Measurements from ENCODE around the gene COL9A1. TPM values are rescaled to one million over a fixed set of nuclear protein-coding genes. Genes with fewer than 3 reads are reported as not detected.

COL9A1 gene
- total and polyA plus RNA-seq, 2 of the 8 experiments (the other 6 are each of a cell fraction or from before 2014, with no cell fraction given): 7.9 to 18.1 TPM

DNA sequence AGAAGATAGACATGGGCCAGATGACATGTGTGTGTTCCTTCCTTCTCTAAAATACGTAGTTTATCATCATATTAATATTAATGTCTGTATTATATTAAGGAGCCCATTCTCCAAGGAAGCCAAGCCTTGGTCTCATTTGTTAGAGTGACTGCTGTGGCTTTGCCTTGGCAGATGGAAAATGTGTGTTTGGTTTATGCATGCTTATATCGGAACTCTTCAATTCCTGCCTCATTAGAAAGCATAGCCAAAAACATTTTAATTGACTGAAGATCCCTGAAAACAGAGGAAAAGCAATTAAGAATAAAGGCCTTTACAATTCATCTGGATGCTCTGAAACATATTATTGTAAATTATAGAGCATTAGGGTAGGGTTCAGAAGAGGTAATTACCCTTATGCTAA is 106.4 kb downstream of the COL9A1 start:
- Histone ChIP-seq H3K4me3 (ENCODE audit: extremely low read depth in 1 of 4, insufficient read depth in 2 of 4, low read depth in 3 of 4, low read length in 4 of 4) (no peak overlapping the region), H3K18ac (ENCODE audit: extremely low read depth, low read length) (no peak overlapping the region), H3K23ac (ENCODE audit: insufficient read length) (no peak overlapping the region), H3K27ac (ENCODE audit: low read depth, low read length) (no peak overlapping the region), H2BK15ac (ENCODE audit: low read length) (no peak overlapping the region), H3K56ac (replicated peaks; ENCODE audit: insufficient read length, low read depth, low read length) (no peak overlapping the region), H3K27me3 (replicated peaks in 1 of 4; ENCODE audit: control insufficient read depth in 3 of 4, extremely low read depth in 1 of 4, insufficient read depth in 3 of 4, low read length in 3 of 4) (no peaks in the 10 kb centered on the region), H3K9me3 (ENCODE audit: insufficient read depth in 2 of 2, low read depth in 1 of 2, low read length in 1 of 2) (no peaks in the 10 kb centered on the region), H2AFZ (ENCODE audit: low read length) (no peak overlapping the region), H4K8ac (ENCODE audit: extremely low read depth, insufficient read depth, low read length) (no peak overlapping the region), H3K79me1 (ENCODE audit: low read depth, low read length) (no peaks in the 10 kb centered on the region), H2AK5ac (ENCODE audit: low read depth, low read length) (no peak overlapping the region), H3K4me2 (ENCODE audit: insufficient read depth in 1 of 2, low read depth in 2 of 2, low read length in 2 of 2) (no peak overlapping the region), H4K5ac (ENCODE audit: insufficient read length, low read depth, low read length) (no peak overlapping the region), H4K20me1 (replicated peaks in 1 of 2; ENCODE audit: control insufficient read depth in 1 of 2, insufficient read depth in 2 of 2, low read length in 2 of 2) (no peaks in the 10 kb centered on the region), H3K14ac (ENCODE audit: insufficient read length) (no peak overlapping the region), H2BK5ac (ENCODE audit: low read depth, low read length) (no peak overlapping the region), H3K79me2 (ENCODE audit: control insufficient read depth in 1 of 2, insufficient read depth in 2 of 2, low read length in 2 of 2) (no peaks in the 10 kb centered on the region), H4K91ac (replicated peaks; ENCODE audit: insufficient read length, low read length) (no peak overlapping the region), H3K4ac (replicated peaks; ENCODE audit: insufficient read length, low read depth, low read length) (no peak overlapping the region), H2BK120ac (replicated peaks; ENCODE audit: low read depth, low read length) (no peak overlapping the region), H3K36me3 (ENCODE audit: control insufficient read depth in 2 of 4, insufficient read depth in 4 of 4, low read length in 3 of 4) (no peaks in the 10 kb centered on the region), H2BK12ac (ENCODE audit: low read depth, low read length) (no peak overlapping the region), H3K4me1 (replicated peaks in 1 of 4; ENCODE audit: control insufficient read depth in 3 of 4, insufficient read depth in 4 of 4, low read length in 3 of 4) (no peaks in the 10 kb centered on the region), H2BK20ac (ENCODE audit: low read length) (no peak overlapping the region), H3K9ac (replicated peaks in 1 of 4; ENCODE audit: extremely low read depth in 1 of 4, low read depth in 3 of 4, low read length in 3 of 4) (no peak overlapping the region), H3K23me2 (ENCODE audit: low read depth, low read length) (no peaks in the 10 kb centered on the region)
- no peak for DNase-seq (ENCODE audit: low read depth in 1 of 2, low spot score in 2 of 2)
- TF ChIP-seq, protein P1, sequence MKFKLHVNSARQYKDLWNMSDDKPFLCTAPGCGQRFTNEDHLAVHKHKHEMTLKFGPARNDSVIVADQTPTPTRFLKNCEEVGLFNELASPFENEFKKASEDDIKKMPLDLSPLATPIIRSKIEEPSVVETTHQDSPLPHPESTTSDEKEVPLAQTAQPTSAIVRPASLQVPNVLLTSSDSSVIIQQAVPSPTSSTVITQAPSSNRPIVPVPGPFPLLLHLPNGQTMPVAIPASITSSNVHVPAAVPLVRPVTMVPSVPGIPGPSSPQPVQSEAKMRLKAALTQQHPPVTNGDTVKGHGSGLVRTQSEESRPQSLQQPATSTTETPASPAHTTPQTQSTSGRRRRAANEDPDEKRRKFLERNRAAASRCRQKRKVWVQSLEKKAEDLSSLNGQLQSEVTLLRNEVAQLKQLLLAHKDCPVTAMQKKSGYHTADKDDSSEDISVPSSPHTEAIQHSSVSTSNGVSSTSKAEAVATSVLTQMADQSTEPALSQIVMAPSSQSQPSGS (IDR thresholded peaks at IDR 0.05; ENCODE audit: low read length): no peak
- TF ChIP-seq, protein P2, sequence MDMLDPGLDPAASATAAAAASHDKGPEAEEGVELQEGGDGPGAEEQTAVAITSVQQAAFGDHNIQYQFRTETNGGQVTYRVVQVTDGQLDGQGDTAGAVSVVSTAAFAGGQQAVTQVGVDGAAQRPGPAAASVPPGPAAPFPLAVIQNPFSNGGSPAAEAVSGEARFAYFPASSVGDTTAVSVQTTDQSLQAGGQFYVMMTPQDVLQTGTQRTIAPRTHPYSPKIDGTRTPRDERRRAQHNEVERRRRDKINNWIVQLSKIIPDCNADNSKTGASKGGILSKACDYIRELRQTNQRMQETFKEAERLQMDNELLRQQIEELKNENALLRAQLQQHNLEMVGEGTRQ (IDR thresholded peaks at IDR 0.05; ENCODE audit: low read length): no peak
- TF ChIP-seq BCL11A (IDR thresholded peaks at IDR 0.05; ENCODE audit: low read depth in 2 of 2, low read length in 2 of 2) (no peak), CBX5 (IDR thresholded peaks at IDR 0.05; ENCODE audit: low read depth, low read length) (no peak), SUZ12 (IDR thresholded peaks at IDR 0.05; ENCODE audit: low read length) (no peak), PHF8 (conservative IDR thresholded peaks at IDR 0.05; ENCODE audit: low read depth, low read length) (no peak), SP1 (IDR thresholded peaks at IDR 0.05; ENCODE audit: low read depth, low read length) (no peak)
- 86% methylated on average over 2 of the region's 2 CpGs; no CpG with 5 or more reads in 1 of the 2 experiments for WGBS, 2 experiments (ENCODE audit: extremely low coverage in 1 of 2, insufficient coverage in 1 of 2, insufficient read length in 1 of 2, insufficient replicate concordance in 2 of 2, low coverage in 1 of 2, low lambda C conversion rate in 2 of 2, missing lambda C conversion rate in 1 of 2)
- ChIA-PET CTCF (ENCODE audit: partially characterized antibody) (no interaction called here), POLR2A (ENCODE audit: partially characterized antibody) (no interaction called here)
- FAIRE-seq: no peak
